Measurements from ENCODE around the gene SLC35D2.

DNA sequence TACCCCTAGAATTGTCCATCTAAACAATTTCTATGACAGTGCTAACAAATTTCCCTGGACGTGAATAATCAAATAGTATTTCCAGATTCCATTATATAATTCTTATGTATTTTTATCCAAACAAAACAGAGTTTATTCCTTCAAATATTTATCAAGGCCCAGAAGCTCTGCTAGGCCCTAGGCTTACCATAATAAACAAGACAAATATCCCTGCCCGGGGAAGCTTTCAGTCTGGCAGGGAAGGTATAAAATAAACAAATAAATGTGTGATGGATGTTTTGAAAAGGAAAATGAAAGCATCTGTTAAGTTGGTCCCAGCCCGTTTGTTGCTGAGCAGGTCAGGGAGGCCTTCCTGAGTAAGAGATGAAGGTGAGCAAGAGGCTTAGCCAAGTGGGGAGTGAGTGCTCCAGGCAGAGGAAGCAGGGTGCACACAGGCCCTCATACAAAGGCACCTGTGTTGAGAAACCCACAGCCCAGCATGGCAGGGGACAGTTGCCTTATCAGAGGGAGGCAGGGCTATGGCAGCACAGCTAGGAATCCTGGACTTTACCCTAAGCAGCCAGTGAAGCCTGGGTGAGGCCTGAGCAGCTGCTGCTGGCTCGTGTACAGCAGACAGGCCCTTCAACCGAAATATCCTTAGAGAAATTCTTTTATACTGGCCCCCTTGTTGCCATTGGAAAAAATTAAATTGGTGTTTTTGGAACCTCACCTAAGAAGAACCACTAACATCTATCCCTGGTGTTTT, 7.7 kb upstream of the SLC35D2 start:
- TF ChIP-seq, protein P1, sequence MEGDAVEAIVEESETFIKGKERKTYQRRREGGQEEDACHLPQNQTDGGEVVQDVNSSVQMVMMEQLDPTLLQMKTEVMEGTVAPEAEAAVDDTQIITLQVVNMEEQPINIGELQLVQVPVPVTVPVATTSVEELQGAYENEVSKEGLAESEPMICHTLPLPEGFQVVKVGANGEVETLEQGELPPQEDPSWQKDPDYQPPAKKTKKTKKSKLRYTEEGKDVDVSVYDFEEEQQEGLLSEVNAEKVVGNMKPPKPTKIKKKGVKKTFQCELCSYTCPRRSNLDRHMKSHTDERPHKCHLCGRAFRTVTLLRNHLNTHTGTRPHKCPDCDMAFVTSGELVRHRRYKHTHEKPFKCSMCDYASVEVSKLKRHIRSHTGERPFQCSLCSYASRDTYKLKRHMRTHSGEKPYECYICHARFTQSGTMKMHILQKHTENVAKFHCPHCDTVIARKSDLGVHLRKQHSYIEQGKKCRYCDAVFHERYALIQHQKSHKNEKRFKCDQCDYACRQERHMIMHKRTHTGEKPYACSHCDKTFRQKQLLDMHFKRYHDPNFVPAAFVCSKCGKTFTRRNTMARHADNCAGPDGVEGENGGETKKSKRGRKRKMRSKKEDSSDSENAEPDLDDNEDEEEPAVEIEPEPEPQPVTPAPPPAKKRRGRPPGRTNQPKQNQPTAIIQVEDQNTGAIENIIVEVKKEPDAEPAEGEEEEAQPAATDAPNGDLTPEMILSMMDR (IDR thresholded peaks at IDR 0.05; ENCODE audit: borderline replicate concordance, extremely low read depth, low read length, poor library complexity, severe bottlenecking): no peak
- no peak for TF ChIP-seq EZH2 (IDR thresholded peaks at IDR 0.05; ENCODE audit: borderline replicate concordance, low read depth, low read length, severe bottlenecking)

Measured in DND-41 (cell line).